HepG2 (cell line): ENCODE data around the gene IPO5. TPM values are rescaled to one million over a fixed set of nuclear protein-coding genes. Genes with fewer than 3 reads are reported as not detected.

Experiments used
- ATAC-seq: fragments of 200-7000 bp; cut with Tn5 transposase; 3 replicates; pipeline ENCODE4 v1.9.1; 2020; ENCODE audit warnings: mild to moderate bottlenecking, moderate library complexity
- BruUV-seq: library from RNA; stranded (reverse); fragments of 400-500 nt; replicated peaks from 2 replicates; lab custom pipeline; 2021; lab: Mats Ljungman, UMichigan
- CTCF ChIA-PET: fragments of 300-600 bp; formaldehyde crosslinking; extraction: SDS; loops from one replicate; lab custom pipeline; 2021; ENCODE audit warnings: low total read pairs, inconsistent platforms, low intra/inter-chr PET ratio; lab: Yijun Ruan, JAX
- POLR2A ChIA-PET: fragments of 350-600 bp; sonication (Branson Sonifier 250); formaldehyde crosslinking; loops from one replicate; lab custom pipeline; 2020; ENCODE audit warnings: antibody characterized with exemption, inconsistent platforms; lab: Yijun Ruan, JAX
- DNase-seq: peaks from one replicate; pipeline ENCODE4 v3.0.0-alpha.2; 2015; ENCODE audit warnings: low spot score
- FAIRE-seq: peaks from 3 replicates; lab custom pipeline; 2011; peaks lifted over from hg19 to GRCh38; lab: Jason Lieb, UNC
- H2AFZ ChIP-seq: one replicate; pipeline ENCODE4 v1.6.1; 2011; ENCODE audit warnings: low read length, inconsistent platforms
- H3K27ac ChIP-seq: fragments of 300-600 bp; 3 replicates; pipeline ENCODE4 v1.8.0; 2011; ENCODE audit warnings: mixed run types, mild to moderate bottlenecking, mixed read lengths, low read length, inconsistent platforms; ENCODE audit not compliant: insufficient read depth; ENCODE audit errors: extremely low read length
- H3K27me3 ChIP-seq, 2 experiments: fragments of 200-600 bp in 1 of 2; 2 replicates in 1 of 2; 3 replicates in 1 of 2; pipeline versions ENCODE4 v1.6.0 to v1.8.0; 2011; ENCODE audit warnings: low read length in 2 of 2, mild to moderate bottlenecking in 2 of 2, moderate library complexity in 2 of 2, inconsistent platforms in 1 of 2; ENCODE audit not compliant: insufficient read depth in 2 of 2, control insufficient read depth in 1 of 2
- H3K36me3 ChIP-seq, 2 experiments: fragments of 200-600 bp in 1 of 2; replicated peaks in 1 of 2; 2 replicates in 1 of 2; 3 replicates in 1 of 2; pipeline versions ENCODE4 v1.5.1 to v1.8.0; 2011; ENCODE audit warnings: low read length in 2 of 2, inconsistent platforms in 1 of 2; ENCODE audit not compliant: insufficient read depth in 2 of 2, control insufficient read depth in 1 of 2
- H3K4me1 ChIP-seq: 2 replicates; pipeline ENCODE4 v1.5.1; 2012; ENCODE audit warnings: low read length, inconsistent platforms; ENCODE audit not compliant: insufficient read depth
- H3K4me2 ChIP-seq: 2 replicates; pipeline ENCODE4 v1.6.0; 2011; ENCODE audit warnings: low read depth, low read length, inconsistent platforms
- H3K4me3 ChIP-seq, 3 experiments: fragments of 200-600 bp in 1 of 3; sonication (generic), shearing (Covaris generic) in 1 of 3; replicated peaks in 1 of 3; 2 replicates each; pipeline ENCODE4 v1.5.1; 2011 to 2016; ENCODE audit warnings: low read length in 3 of 3, inconsistent platforms in 2 of 3, low read depth in 2 of 3, mild to moderate bottlenecking in 2 of 3, control low read depth in 1 of 3, mixed read lengths in 1 of 3; ENCODE audit not compliant: insufficient read depth in 1 of 3
- H3K79me2 ChIP-seq: one replicate; pipeline ENCODE4 v1.6.1; 2011; ENCODE audit warnings: low read length, inconsistent platforms; ENCODE audit not compliant: insufficient read depth
- H3K9ac ChIP-seq: 2 replicates; pipeline ENCODE4 v1.6.0; 2011; ENCODE audit warnings: mild to moderate bottlenecking, low read depth, low read length, inconsistent platforms; ENCODE audit not compliant: insufficient read depth
- H3K9me3 ChIP-seq: 2 replicates; pipeline ENCODE4 v1.5.1; 2012; ENCODE audit warnings: mild to moderate bottlenecking, low read length
- H4K20me1 ChIP-seq: 2 replicates; pipeline ENCODE4 v1.6.0; 2011; ENCODE audit warnings: inconsistent platforms, mild to moderate bottlenecking, low read length, moderate library complexity; ENCODE audit not compliant: insufficient read depth
- AHDC1 ChIP-seq: sonication (generic); formaldehyde crosslinking; IDR thresholded peaks from 2 replicates; pipeline ENCODE4 v1.5.1; 2020; ENCODE audit warnings: mild to moderate bottlenecking, missing genetic modification reagents, borderline replicate concordance
- ARID4A ChIP-seq: sonication (generic); formaldehyde crosslinking; IDR thresholded peaks from 2 replicates; pipeline ENCODE4 v1.5.0; 2020; ENCODE audit warnings: mild to moderate bottlenecking, missing genetic modification reagents, borderline replicate concordance
- CAMTA2 ChIP-seq: sonication (generic); formaldehyde crosslinking; IDR thresholded peaks from 2 replicates; pipeline ENCODE4 v1.4.0; 2020; ENCODE audit warnings: mild to moderate bottlenecking, missing genetic modification reagents, borderline replicate concordance
- CTCF ChIP-seq: sonication (generic); formaldehyde crosslinking; IDR thresholded peaks from 2 replicates; pipeline ENCODE4 v1.5.0; 2020; ENCODE audit warnings: mild to moderate bottlenecking, missing genetic modification reagents, moderate library complexity
- ELF1 ChIP-seq: sonication (generic); formaldehyde crosslinking; IDR thresholded peaks from 2 replicates; pipeline ENCODE4 v1.4.0; 2020; ENCODE audit warnings: missing genetic modification reagents
- ZNF121 ChIP-seq: sonication (generic); formaldehyde crosslinking; IDR thresholded peaks from 2 replicates; pipeline ENCODE4 v1.5.0; 2020; ENCODE audit warnings: mild to moderate bottlenecking, missing genetic modification reagents
- ZNF605 ChIP-seq: sonication (generic); formaldehyde crosslinking; IDR thresholded peaks from 2 replicates; pipeline ENCODE4 v1.8.0; 2022; ENCODE audit warnings: mild to moderate bottlenecking, missing genetic modification reagents
- ZNF740 ChIP-seq: sonication (generic); formaldehyde crosslinking; IDR thresholded peaks from 2 replicates; pipeline ENCODE4 v1.4.0; 2020; ENCODE audit warnings: missing genetic modification reagents
- WGBS: methylation state at CpG from one replicate; pipeline ENCODE4 v1.1.6; 2017; ENCODE audit warnings: low lambda C conversion rate; 5-methylcytosine and 5-hydroxymethylcytosine counted together
- in situ Hi-C: cut with HindIII; loops from 2 replicates; pipeline ENCODE4 v1.10.0; 2017; ENCODE audit warnings: low pct_unique_long_range_greater_than_20kb; ENCODE audit not compliant: extremely low pct_ligation_motif_present
- intact Hi-C: fragments of 100-400 bp; cut with micrococcal nuclease; formaldehyde crosslinking; loops from one replicate; pipeline ENCODE4 v1.10.0; 2022; ENCODE audit not compliant: unreplicated experiment
- polyA plus RNA-seq, 8 experiments: library from polyadenylated mRNA; depleted of rRNA in 3 of 8; stranded (reverse) in 7 of 8; unstranded in 1 of 8; fragments of >200 nt; fragmentation: Illumina TruSeq in 4 of 8; extraction: Trizol in 4 of 8; gene quantifications; 2 replicates each; pipeline versions ENCODE4 v1.2.1 to v1.2.3, GENCODE V29; 2011 to 2016; ENCODE audit warnings: low read depth in 4 of 8, missing spikeins in 1 of 8, mixed read lengths in 1 of 8; ENCODE audit not compliant: insufficient read depth in 1 of 8
- total RNA-seq, 5 experiments: library from RNA; depleted of rRNA; stranded (reverse); fragments of >200 nt; fragmentation: Illumina TruSeq; extraction: Trizol; gene quantifications; 2 replicates each; pipeline ENCODE4 v1.2.3, GENCODE V29; 2016; ENCODE audit warnings: low read depth in 1 of 5
- TF ChIP-seq, protein P1 (sequence below): sonication (generic); formaldehyde crosslinking; IDR thresholded peaks from 2 replicates; pipeline ENCODE4 v1.5.1; 2020; ENCODE audit warnings: missing genetic modification reagents, mild to moderate bottlenecking, borderline replicate concordance

Gene IPO5
- total and polyA plus RNA-seq, 2 of the 13 experiments (the other 11 are each of a cell fraction or from before 2014, with no cell fraction given): 155 to 242 TPM

- TF ChIP-seq ELF1: peak; percentile 48
- TF ChIP-seq, all 625 proteins: peak for 68; not testable (repeated sequence) for 557
Observed at GRCh38 chr13:98047785-98048184, 94.3 kb downstream of the IPO5 start (continued).

DNA sequence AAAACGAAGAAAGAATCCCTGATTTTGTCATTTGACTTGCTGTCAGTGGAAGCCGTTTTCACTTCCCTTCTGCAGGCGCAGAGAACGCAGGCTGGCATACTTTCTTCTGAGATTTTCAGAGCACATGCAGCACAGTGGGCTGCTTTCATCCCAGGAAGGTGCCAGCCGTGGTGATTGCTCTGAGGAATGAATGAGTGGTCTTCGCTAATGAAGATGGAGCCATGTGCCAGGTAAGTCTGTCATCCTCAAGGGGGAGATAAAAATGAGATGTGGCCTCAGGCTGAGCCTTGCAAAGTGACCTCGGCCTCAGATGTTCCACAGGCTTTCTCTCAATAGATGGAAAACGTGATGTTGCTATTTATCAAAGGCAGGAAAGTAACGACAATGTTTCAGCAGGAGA is 94.8 kb downstream of the IPO5 start:
- in situ Hi-C loops (no loop called here), intact Hi-C loops (no loop called here)
- Histone ChIP-seq H3K9ac (no peak overlapping the region), H4K20me1 (no peaks in the 10 kb centered on the region), H3K79me2 (no peaks in the 10 kb centered on the region), H3K27me3 (no peaks in the 10 kb centered on the region), H2AFZ (no peak overlapping the region), H3K4me3 (peak overlapping the region; percentile 34 to 49 (median 39); a peak in 5 of 6 replicates), H3K36me3 (no peaks in the 10 kb centered on the region), H3K4me2 (peak overlapping the region; percentile 60), H3K27ac (peak overlapping the region; percentile 21), H3K4me1 (peaks cover 55% of the 10 kb centered on the region), H3K9me3 (no peaks in the 10 kb centered on the region)
- no peak for DNase-seq
- peak; percentile 12 for FAIRE-seq
- POLR2A ChIA-PET: no interaction called here
- CTCF ChIA-PET: no interaction called here
- no TSS peak for BruUV-seq
- WGBS: 29% methylated on average over 9 of the region's 9 CpGs
- ATAC-seq: peak; percentile 46
- TF ChIP-seq ZNF121 (CRISPR knock-in tag) (no peak), ZNF605 (CRISPR knock-in tag) (0 out of 2 replicates have a peak, but pooled peaks have one; percentile 10), ARID4A (no peak), ZNF740 (CRISPR knock-in tag) (no peak), CTCF (CRISPR knock-in tag) (0 out of 2 replicates have a peak, but pooled peaks have one; percentile 8), AHDC1 (0 out of 2 replicates have a peak, but pooled peaks have one; percentile 3), CAMTA2 (CRISPR knock-in tag) (no peak)
- TF ChIP-seq, protein P1, sequence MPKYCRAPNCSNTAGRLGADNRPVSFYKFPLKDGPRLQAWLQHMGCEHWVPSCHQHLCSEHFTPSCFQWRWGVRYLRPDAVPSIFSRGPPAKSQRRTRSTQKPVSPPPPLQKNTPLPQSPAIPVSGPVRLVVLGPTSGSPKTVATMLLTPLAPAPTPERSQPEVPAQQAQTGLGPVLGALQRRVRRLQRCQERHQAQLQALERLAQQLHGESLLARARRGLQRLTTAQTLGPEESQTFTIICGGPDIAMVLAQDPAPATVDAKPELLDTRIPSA (CRISPR knock-in tag): no peak
